ENCODE measurements around the gene ZBTB21.
A peak's percentile ranks its signal among the peaks of the same experiment; 100 is the strongest.

Gene ZBTB21

DNA sequence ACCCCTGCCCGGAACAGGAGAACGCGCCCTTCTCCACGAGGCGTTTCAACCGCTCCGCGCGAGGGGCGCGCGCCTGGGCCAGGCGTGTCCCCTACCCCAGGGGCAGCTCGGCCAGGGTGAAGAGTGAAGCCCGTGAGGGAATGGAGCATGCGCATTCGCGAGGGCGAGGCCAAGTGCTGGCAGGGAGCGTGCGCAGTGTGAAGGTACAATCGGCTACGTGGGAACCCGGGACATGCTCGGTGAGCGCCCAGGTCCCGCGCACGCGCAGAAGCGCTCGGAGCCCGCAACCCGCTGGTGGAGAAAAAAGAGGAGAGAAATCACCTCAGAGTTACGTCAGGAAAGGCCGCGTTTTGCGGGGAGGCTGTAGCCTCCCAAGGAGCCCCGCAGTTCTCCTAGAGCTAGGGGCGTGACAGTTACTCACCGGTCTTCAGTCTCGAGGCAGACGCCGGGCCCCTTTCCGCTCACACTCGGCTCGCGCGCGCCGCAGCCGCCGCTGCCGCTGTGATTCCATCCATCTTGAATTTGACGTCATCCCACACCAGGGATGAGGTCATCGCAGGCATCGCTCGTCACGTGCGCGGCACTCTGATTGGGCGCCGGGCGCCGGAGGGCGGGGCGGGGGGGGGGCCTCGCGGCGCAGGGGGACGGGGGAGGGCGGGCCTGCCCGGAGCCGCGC, at the start of gene ZBTB21:
Gene ZBTB21, minus strand, starts transcription at position 530 of the 676 bp plus-strand sequence. CDS start 16,265 bp downstream, outside the sequence.
- TF ChIP-seq, protein P1, sequence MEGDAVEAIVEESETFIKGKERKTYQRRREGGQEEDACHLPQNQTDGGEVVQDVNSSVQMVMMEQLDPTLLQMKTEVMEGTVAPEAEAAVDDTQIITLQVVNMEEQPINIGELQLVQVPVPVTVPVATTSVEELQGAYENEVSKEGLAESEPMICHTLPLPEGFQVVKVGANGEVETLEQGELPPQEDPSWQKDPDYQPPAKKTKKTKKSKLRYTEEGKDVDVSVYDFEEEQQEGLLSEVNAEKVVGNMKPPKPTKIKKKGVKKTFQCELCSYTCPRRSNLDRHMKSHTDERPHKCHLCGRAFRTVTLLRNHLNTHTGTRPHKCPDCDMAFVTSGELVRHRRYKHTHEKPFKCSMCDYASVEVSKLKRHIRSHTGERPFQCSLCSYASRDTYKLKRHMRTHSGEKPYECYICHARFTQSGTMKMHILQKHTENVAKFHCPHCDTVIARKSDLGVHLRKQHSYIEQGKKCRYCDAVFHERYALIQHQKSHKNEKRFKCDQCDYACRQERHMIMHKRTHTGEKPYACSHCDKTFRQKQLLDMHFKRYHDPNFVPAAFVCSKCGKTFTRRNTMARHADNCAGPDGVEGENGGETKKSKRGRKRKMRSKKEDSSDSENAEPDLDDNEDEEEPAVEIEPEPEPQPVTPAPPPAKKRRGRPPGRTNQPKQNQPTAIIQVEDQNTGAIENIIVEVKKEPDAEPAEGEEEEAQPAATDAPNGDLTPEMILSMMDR (IDR thresholded peaks at IDR 0.05; ENCODE audit: control insufficient read depth, insufficient read depth, low read depth, low read length, missing control alignments) = no peak
- peak within 1 kb of the TSS; percentile 75 for H3K4me3 ChIP-seq (ENCODE audit: control insufficient read depth, low read depth, low read length)
- peak; percentile 88 for DNase-seq (ENCODE audit: low read depth)

DNA sequence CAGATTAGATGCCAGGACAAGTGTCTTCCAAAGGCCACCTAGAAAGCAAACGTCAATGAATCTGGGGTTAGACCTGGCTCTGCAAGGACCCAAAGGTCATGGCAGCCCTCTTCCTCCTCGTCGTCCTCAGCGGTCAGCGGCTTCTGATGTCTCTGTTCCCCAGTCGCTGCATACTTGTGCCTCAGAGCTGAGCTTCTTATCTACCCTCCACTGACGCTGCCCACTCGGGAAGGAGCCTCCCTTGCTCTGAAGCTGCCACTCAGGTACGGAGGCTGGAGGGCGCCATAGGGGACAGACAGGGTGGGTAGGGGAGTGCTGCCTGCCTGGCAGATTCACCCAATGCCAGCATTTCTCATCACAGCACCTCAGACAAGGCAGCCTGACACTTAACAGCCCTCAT, 49.6 kb upstream of the ZBTB21 start:
- no peak for DNase-seq (ENCODE audit: low read depth)
- TF ChIP-seq, protein P1 (IDR thresholded peaks at IDR 0.05; ENCODE audit: control insufficient read depth, insufficient read depth, low read depth, low read length, missing control alignments) = no peak
- H3K4me3 ChIP-seq (ENCODE audit: control insufficient read depth, low read depth, low read length) = no peak overlapping the region

GRCh38 chr21:42059141-42059540, 49.0 kb upstream of the ZBTB21 start:
- no peak for DNase-seq (ENCODE audit: low read depth)
- TF ChIP-seq, protein P1 (IDR thresholded peaks at IDR 0.05; ENCODE audit: control insufficient read depth, insufficient read depth, low read depth, low read length, missing control alignments) = no peak
- no peak overlapping the region for H3K4me3 ChIP-seq (ENCODE audit: control insufficient read depth, low read depth, low read length)

DNA sequence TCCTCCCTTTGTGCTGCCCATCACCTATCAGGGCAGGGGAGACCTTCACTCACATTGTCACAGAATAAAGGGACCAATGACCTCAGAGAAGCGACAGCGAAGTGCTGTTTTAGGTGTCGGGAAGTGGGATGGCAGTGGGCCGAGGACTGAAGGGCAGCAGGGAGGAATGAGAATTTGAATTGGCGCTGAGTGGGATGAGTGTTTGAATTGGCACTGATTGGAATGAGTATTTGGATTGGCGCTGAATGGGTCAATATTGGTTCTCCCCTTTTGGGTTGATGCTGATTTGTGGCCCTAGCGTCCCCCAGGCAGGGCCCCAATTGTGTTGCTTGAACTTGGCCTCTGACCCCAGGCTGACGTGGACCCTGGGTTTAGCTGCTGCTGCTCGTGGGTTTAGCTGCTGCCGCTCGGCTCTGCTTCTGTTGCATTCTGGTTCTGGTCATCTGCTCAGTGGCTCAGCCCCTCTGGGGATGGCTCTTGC, 48.5 kb upstream of the ZBTB21 start:
- DNase-seq (ENCODE audit: low read depth) = no peak
- no peak overlapping the region for H3K4me3 ChIP-seq (ENCODE audit: control insufficient read depth, low read depth, low read length)
- TF ChIP-seq, protein P1 (IDR thresholded peaks at IDR 0.05; ENCODE audit: control insufficient read depth, insufficient read depth, low read depth, low read length, missing control alignments) = no peak

- no peak for DNase-seq (ENCODE audit: low read depth)
- TF ChIP-seq, protein P1 (IDR thresholded peaks at IDR 0.05; ENCODE audit: control insufficient read depth, insufficient read depth, low read depth, low read length, missing control alignments) = no peak
- no peak overlapping the region for H3K4me3 ChIP-seq (ENCODE audit: control insufficient read depth, low read depth, low read length)
These were observed 47.8 kb upstream of the ZBTB21 start for GRCh38 chr21:42057851-42058437.

- H3K4me3 ChIP-seq (ENCODE audit: control insufficient read depth, low read depth, low read length) = no peak overlapping the region; the same call in 1 of the 2 replicates
- DNase-seq (ENCODE audit: low read depth) = peak; percentile 92
- TF ChIP-seq, protein P1 (IDR thresholded peaks at IDR 0.05; ENCODE audit: control insufficient read depth, insufficient read depth, low read depth, low read length, missing control alignments) = no peak
These were observed 47.0 kb upstream of the ZBTB21 start for GRCh38 chr21:42056996-42057689.

All from AG09309 (cell line).